ENCODE data around the gene MYRIP. TPM values are rescaled to one million over a fixed set of nuclear protein-coding genes. Genes with fewer than 3 reads are reported as not detected.

Gene MYRIP
- total RNA-seq, 4 donors from 2014 or later, result 1.0 to 9.6 (median 3.2) TPM

DNA sequence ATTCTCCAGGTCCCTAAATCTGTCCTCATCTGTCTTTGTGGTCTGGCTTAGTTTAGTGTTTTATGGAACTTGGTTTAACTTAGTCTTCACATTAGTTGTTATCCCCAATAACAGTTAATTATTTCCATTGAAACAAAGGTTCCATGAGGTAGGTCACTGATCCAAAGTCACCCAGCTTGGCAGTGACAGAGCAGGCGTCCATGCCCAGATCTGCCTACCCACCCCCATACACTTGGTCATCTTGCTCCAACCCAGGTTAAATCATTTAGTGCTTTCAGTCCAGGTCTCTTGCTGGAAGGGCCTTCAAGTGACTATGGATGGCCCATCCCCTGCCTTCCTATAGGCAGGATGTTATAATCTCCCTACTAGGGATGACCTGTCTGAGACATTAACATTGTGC is 127.4 kb downstream of the MYRIP start:
- TF ChIP-seq, protein P1, sequence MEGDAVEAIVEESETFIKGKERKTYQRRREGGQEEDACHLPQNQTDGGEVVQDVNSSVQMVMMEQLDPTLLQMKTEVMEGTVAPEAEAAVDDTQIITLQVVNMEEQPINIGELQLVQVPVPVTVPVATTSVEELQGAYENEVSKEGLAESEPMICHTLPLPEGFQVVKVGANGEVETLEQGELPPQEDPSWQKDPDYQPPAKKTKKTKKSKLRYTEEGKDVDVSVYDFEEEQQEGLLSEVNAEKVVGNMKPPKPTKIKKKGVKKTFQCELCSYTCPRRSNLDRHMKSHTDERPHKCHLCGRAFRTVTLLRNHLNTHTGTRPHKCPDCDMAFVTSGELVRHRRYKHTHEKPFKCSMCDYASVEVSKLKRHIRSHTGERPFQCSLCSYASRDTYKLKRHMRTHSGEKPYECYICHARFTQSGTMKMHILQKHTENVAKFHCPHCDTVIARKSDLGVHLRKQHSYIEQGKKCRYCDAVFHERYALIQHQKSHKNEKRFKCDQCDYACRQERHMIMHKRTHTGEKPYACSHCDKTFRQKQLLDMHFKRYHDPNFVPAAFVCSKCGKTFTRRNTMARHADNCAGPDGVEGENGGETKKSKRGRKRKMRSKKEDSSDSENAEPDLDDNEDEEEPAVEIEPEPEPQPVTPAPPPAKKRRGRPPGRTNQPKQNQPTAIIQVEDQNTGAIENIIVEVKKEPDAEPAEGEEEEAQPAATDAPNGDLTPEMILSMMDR (IDR thresholded peaks at IDR 0.05), result no peak
- ATAC-seq (ENCODE audit: low FRiP score) (no peak), DNase-seq (ENCODE audit: low spot score) (no peak)

DNA sequence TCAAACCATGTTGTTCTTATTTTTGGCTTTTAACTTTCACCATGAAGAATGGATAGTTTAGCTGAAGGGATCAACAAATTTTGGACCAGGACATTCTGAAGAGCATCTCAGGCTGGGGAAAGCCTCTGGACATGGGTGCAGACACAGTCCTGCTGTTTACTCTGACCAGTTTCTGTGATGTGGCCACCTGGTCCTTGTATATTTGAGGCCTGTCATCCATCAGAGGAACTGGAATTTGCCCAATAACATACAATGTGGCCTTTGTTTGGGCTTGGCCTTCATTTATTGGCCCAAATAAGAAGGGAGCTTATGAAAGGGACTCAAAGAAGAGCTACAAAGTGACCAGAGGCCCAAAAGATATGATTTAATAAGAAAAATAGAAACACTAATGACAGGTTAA is 127.9 kb downstream of the MYRIP start:
- no peak for DNase-seq (ENCODE audit: low spot score)
- TF ChIP-seq, protein P1 (IDR thresholded peaks at IDR 0.05), result no peak
- ATAC-seq (ENCODE audit: low FRiP score), result no peak

DNA sequence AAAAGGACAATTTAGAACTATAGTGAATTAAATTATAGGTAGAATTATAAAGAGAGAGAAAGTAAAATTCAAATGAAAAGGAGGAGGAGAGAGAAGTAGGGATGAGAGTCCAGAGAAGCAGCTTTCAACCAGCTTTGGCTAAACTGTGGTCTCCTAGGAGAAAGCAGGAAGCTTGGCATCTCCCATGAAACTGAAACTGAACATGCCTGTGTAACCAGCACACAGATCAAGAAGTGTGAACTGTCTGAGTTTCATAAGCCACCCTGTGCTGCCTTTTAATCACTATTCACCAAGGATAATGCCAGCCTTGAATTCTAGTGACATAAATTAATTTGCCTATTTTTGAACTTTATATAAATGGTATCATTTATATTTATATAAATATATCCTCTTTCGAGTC is 128.5 kb downstream of the MYRIP start:
- DNase-seq (ENCODE audit: low spot score) (no peak), ATAC-seq (ENCODE audit: low FRiP score) (no peak)
- TF ChIP-seq, protein P1 (IDR thresholded peaks at IDR 0.05), result no peak

DNA sequence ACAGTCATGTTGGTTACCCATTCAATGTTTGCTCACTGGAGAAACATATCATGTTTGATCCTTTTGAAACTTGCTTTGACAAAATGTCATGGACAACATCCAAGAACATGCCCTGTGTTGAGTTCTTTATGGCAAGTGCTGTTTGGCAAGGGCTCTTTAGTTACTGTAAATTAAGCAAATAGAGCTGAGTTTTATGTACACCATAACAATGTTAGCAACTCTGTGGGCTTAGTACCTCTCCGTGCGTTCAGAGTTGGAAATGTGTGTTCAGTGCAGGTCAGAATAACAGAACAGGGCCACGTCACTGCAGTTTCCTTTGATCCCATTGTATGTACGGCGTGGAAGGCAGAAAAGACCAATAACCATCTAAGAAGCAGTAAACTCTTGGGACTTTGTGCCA is 132.5 kb downstream of the MYRIP start:
- no peak for ATAC-seq (ENCODE audit: low FRiP score)
- TF ChIP-seq, protein P1 (IDR thresholded peaks at IDR 0.05), result no peak
- no peak for DNase-seq (ENCODE audit: low spot score)

DNA sequence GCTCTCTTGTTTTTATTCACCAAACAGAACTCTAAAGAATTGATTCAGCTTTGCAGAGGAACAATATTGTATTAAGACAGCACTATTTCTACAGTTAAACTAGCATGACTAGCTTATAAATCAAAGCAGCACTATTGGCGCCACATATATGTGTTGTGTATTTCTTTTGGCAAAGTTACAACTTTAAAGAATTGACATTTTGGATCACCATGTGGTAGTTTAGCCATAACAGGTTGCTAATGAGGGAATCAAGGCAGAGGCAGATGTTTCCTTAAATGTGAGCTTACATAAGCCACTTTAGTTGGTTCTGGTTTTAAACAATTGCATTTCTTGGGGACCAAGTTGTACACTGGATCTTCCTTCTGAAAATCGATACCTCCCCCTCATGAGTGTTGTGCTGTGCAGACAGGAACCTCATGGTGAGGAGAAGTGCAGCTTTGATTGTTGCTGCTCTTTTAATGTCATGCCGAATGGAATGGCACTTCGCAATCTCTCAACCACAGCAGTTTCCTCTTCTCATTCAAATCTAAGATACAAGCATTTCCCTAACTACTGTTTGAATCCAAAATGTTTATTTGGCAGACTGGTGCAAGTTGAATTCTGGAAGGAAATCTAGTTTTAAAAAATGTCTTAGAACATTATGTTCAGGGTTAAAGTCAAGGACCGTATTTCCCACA is 151.2 kb downstream of the MYRIP start:
- TF ChIP-seq, protein P1 (IDR thresholded peaks at IDR 0.05), result no peak
- ATAC-seq (ENCODE audit: low FRiP score), result no peak
- DNase-seq (ENCODE audit: low spot score), result no peak

DNA sequence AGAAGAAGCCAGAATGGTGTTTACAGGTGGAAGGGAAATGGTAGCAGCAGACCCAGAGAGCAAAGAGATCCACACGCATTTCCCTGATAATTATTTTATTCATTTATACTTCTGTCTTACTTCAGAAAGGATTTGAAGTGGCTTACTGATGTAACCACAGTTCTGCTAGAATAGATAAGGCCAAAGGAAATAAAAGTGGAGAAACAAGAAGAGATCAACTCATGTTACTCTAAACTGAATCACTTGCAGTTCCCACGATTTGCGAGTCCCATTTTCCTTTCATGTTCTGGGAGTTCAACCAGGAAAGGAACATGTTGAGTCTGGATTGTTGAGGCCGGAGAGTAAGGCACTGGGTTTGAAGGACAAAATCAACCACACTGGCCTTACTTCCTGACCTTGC is 151.8 kb downstream of the MYRIP start:
- TF ChIP-seq, protein P1 (IDR thresholded peaks at IDR 0.05), result no peak
- DNase-seq (ENCODE audit: low spot score), result no peak
- no peak for ATAC-seq (ENCODE audit: low FRiP score)

DNA sequence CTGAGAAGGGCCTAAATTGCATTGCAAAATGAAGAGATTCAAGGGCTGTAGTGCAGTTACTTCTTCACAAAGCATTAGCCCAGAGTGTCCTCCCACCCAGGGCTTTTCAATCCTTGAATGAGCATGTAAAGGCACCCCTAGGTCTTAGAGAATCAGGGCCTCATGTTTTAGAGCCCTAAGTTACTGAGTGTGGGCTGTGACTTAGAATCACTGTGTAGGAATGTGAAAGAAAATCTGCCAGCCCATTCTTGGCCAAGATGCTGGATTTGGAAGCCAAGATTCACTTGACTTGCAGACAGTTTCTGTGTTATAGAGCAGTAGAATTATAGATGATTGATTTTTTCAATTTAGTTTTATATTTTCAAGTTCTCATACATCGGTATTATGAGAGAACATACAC is 153.2 kb downstream of the MYRIP start:
- TF ChIP-seq, protein P1 (IDR thresholded peaks at IDR 0.05), result no peak
- ATAC-seq (ENCODE audit: low FRiP score) (no peak), DNase-seq (ENCODE audit: low spot score) (no peak)
